ENCODE measurements around the gene LDB2.

DNA sequence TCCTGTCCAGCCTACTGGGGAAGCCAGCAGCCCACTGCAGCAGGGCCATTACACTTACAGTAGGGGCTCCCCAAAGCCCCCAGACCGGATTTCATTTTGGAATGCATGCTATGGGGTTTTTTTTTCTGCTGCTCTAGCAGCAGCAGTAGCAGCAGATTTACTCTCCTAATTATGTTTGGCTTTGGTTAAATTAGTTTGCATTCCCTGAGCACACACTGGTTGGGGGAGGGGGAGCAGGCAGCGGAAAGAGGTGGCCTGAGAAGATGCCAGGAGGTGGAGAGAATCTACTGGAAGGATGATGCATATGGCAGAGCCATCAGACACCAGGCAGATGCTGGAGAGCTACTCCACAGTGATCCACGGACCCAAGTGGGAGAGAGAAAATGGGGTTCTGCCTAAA, 109.6 kb downstream of the LDB2 start:
- TF ChIP-seq, protein P1, sequence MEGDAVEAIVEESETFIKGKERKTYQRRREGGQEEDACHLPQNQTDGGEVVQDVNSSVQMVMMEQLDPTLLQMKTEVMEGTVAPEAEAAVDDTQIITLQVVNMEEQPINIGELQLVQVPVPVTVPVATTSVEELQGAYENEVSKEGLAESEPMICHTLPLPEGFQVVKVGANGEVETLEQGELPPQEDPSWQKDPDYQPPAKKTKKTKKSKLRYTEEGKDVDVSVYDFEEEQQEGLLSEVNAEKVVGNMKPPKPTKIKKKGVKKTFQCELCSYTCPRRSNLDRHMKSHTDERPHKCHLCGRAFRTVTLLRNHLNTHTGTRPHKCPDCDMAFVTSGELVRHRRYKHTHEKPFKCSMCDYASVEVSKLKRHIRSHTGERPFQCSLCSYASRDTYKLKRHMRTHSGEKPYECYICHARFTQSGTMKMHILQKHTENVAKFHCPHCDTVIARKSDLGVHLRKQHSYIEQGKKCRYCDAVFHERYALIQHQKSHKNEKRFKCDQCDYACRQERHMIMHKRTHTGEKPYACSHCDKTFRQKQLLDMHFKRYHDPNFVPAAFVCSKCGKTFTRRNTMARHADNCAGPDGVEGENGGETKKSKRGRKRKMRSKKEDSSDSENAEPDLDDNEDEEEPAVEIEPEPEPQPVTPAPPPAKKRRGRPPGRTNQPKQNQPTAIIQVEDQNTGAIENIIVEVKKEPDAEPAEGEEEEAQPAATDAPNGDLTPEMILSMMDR (IDR thresholded peaks at IDR 0.05), result no peak
- TF ChIP-seq POLR2A (IDR thresholded peaks at IDR 0.05), result no peak
